Loucy (cell line): ENCODE data around the gene RBMS3.

Experiments
- H2AFZ ChIP-seq: fragments of 200-600 bp; sonication (generic); 2 replicates; pipeline ENCODE4 v1.6.0; 2016; ENCODE audit warnings: antibody characterized with exemption, mild to moderate bottlenecking, low read length, moderate library complexity
- H3F3A ChIP-seq: fragments of 200-600 bp; 2 replicates; pipeline ENCODE4 v1.6.0; 2016; ENCODE audit warnings: antibody characterized with exemption, low read depth, mild to moderate bottlenecking
- H3K27me3 ChIP-seq: fragments of 200-600 bp; sonication (generic); 2 replicates; pipeline ENCODE4 v1.6.1; 2014; ENCODE audit warnings: low read length, mild to moderate bottlenecking; ENCODE audit not compliant: insufficient read depth, poor library complexity, severe bottlenecking
- H3K36me3 ChIP-seq: fragments of 200-600 bp; sonication (generic); 2 replicates; pipeline ENCODE4 v1.6.1; 2016; ENCODE audit warnings: low read length; ENCODE audit not compliant: insufficient read depth
- H3K4me1 ChIP-seq: fragments of 200-600 bp; sonication (generic); 2 replicates; pipeline ENCODE4 v1.5.1; 2014; ENCODE audit warnings: low read length, mild to moderate bottlenecking; ENCODE audit not compliant: insufficient read depth, poor library complexity, severe bottlenecking
- H3K4me2 ChIP-seq: fragments of 200-600 bp; sonication (generic); 2 replicates; pipeline ENCODE4 v1.6.0; 2014; ENCODE audit warnings: antibody characterized with exemption, low read length, low read depth, mild to moderate bottlenecking; ENCODE audit not compliant: poor library complexity, severe bottlenecking
- H3K4me3 ChIP-seq: fragments of 200-600 bp; sonication (generic); 2 replicates; pipeline ENCODE4 v1.5.1; 2014; ENCODE audit warnings: low read length, mild to moderate bottlenecking, mixed read lengths; ENCODE audit not compliant: poor library complexity, severe bottlenecking
- H3K79me2 ChIP-seq: fragments of 200-600 bp; sonication (generic); 2 replicates; pipeline ENCODE4 v1.6.1; 2014; ENCODE audit warnings: low read length; ENCODE audit not compliant: insufficient read depth
- H3K9ac ChIP-seq: fragments of 200-600 bp; sonication (generic); 2 replicates; pipeline ENCODE4 v1.6.0; 2014; ENCODE audit warnings: mild to moderate bottlenecking, low read depth, low read length, moderate library complexity; ENCODE audit not compliant: poor library complexity, severe bottlenecking
- H3K9me2 ChIP-seq: fragments of 200-600 bp; sonication (generic); replicated peaks from 2 replicates; pipeline ENCODE4 v1.6.1; 2016; ENCODE audit warnings: low read depth, low read length, mixed read lengths
- H3K9me3 ChIP-seq: fragments of 200-600 bp; sonication (generic); 2 replicates; pipeline ENCODE4 v1.6.1; 2014; ENCODE audit warnings: mild to moderate bottlenecking, antibody characterized with exemption, low read length, low read depth; ENCODE audit not compliant: insufficient read depth
- H4K20me1 ChIP-seq: fragments of 200-600 bp; sonication (generic); 2 replicates; pipeline ENCODE4 v1.6.0; 2014; ENCODE audit warnings: antibody characterized with exemption, low read length, mild to moderate bottlenecking; ENCODE audit not compliant: insufficient read depth, poor library complexity, severe bottlenecking
- CTCF ChIP-seq: fragments of 200-600 bp; sonication (generic); conservative IDR thresholded peaks from 2 replicates; pipeline ENCODE4 v1.5.1; 2014; ENCODE audit warnings: mild to moderate bottlenecking, antibody characterized with exemption, low read length
- EZH2phosphoT487 ChIP-seq: fragments of 200-600 bp; IDR thresholded peaks from 2 replicates; pipeline ENCODE4 v1.6.1; 2018; ENCODE audit warnings: antibody characterized with exemption, mild to moderate bottlenecking, moderate library complexity, borderline replicate concordance

The RBMS3 gene

GRCh38 chr3:29511701-29512100, 230.8 kb downstream of the RBMS3 start:
- no peak overlapping the region for H3K9ac ChIP-seq
- H3K9me2 ChIP-seq, result no peaks in the 10 kb centered on the region
- no peaks in the 10 kb centered on the region for H3F3A ChIP-seq
- no peak overlapping the region for H3K4me2 ChIP-seq
- no peaks in the 10 kb centered on the region for H3K4me1 ChIP-seq
- no peak overlapping the region for H3K4me3 ChIP-seq
- H3K27me3 ChIP-seq, result no peaks in the 10 kb centered on the region
- no peaks in the 10 kb centered on the region for H4K20me1 ChIP-seq
- no peaks in the 10 kb centered on the region for H3K79me2 ChIP-seq
- H3K9me3 ChIP-seq, result no peaks in the 10 kb centered on the region
- H2AFZ ChIP-seq, result no peak overlapping the region
- no peaks in the 10 kb centered on the region for H3K36me3 ChIP-seq
- TF ChIP-seq EZH2phosphoT487, result no peak
- no peak for TF ChIP-seq CTCF

GRCh38 chr3:29512641-29513040, 231.8 kb downstream of the RBMS3 start:
- Histone ChIP-seq H3K36me3 (no peaks in the 10 kb centered on the region), H4K20me1 (no peaks in the 10 kb centered on the region), H3F3A (no peaks in the 10 kb centered on the region), H3K4me2 (no peak overlapping the region), H3K9me3 (no peaks in the 10 kb centered on the region), H3K4me1 (no peaks in the 10 kb centered on the region), H3K9ac (no peak overlapping the region), H3K79me2 (no peaks in the 10 kb centered on the region), H3K4me3 (no peak overlapping the region), H2AFZ (no peak overlapping the region), H3K9me2 (no peaks in the 10 kb centered on the region), H3K27me3 (no peaks in the 10 kb centered on the region)
- no peak for TF ChIP-seq CTCF
- no peak for TF ChIP-seq EZH2phosphoT487

- Histone ChIP-seq H3K4me1 (no peaks in the 10 kb centered on the region), H3K27me3 (no peaks in the 10 kb centered on the region), H2AFZ (no peak overlapping the region), H3F3A (no peaks in the 10 kb centered on the region), H3K4me3 (no peak overlapping the region), H3K79me2 (no peaks in the 10 kb centered on the region), H4K20me1 (no peaks in the 10 kb centered on the region), H3K36me3 (no peaks in the 10 kb centered on the region), H3K4me2 (no peak overlapping the region), H3K9me3 (no peaks in the 10 kb centered on the region), H3K9ac (no peak overlapping the region), H3K9me2 (no peaks in the 10 kb centered on the region)
- TF ChIP-seq EZH2phosphoT487 (no peak), CTCF (no peak)
Observed at GRCh38 chr3:29513236-29513635, 232.4 kb downstream of the RBMS3 start.
